Measurements from ENCODE around the gene ECHDC3.

- no peak for TF ChIP-seq CTCF (IDR thresholded peaks at IDR 0.05)
- TF ChIP-seq EP300 (IDR thresholded peaks at IDR 0.05) = no peak
- no peak for TF ChIP-seq POLR2A (IDR thresholded peaks at IDR 0.05)
- TF ChIP-seq POLR2AphosphoS5 (IDR thresholded peaks at IDR 0.05) = no peak
These were observed 35.2 kb upstream of the ECHDC3 start for GRCh38 chr10:11706895-11707567.

Measured in suprapubic skin (tissue), 4 donors.